HG02970 (cell line): ENCODE results near the gene STXBP6.
"Not testable (repeated sequence)": the region's sequence is repeated elsewhere in the genome, so short reads cannot be mapped to it uniquely, and the experiment has no call there.

Experiments
- ATAC-seq: cut with Tn5 transposase; IDR thresholded peaks from one replicate; pipeline ENCODE4 v1.9.1; 2021; ENCODE audit warnings: mild to moderate bottlenecking, moderate library complexity, moderate number of reproducible peaks; ENCODE audit not compliant: unreplicated experiment, low FRiP score

Gene STXBP6

DNA sequence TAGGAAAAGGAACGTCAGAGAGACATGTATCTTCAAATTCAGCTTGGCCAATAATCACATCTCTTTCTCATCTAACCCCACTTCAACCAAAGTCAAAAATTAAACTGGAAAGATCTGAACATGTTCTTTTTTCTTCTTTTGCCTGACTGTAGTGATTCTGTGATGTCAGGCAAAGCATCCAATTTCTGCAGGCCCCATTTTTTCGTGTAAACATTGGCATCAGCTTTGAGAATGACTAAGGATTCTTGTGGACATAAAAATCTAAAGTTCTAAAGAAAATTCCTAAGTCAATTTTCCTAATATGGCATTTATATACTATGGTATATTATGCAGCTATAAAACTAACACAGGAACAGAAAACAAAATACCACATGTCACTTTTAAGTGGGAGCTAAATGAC, 89.1 kb downstream of the STXBP6 start:
- ATAC-seq: no peak

DNA sequence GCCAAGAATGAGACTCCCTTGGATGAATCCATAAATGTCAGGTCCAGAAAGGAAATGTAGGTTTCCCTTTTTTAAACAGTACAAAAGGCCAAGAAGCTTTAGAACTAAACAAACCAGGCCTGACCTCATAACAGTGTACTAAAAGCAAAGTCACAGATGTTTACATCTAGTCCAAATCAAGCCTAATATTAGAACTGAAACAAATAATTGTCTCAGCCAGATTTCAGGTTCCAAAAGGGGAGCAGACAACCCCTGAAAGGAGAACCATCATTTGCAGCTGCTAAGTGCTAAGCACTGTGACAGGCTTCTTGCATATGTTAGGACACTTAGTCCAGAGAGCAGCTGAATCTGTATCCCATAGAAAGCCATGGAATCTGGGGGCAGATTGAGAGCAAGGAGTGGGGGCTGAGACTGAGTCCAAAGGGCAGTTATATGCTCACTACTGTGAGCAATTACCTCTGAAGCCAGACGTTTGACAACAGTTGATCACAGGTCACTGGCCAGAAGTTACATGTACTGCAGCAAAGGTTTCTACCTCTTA, 90.1 kb downstream of the STXBP6 start:
- ATAC-seq: peak; percentile 46

DNA sequence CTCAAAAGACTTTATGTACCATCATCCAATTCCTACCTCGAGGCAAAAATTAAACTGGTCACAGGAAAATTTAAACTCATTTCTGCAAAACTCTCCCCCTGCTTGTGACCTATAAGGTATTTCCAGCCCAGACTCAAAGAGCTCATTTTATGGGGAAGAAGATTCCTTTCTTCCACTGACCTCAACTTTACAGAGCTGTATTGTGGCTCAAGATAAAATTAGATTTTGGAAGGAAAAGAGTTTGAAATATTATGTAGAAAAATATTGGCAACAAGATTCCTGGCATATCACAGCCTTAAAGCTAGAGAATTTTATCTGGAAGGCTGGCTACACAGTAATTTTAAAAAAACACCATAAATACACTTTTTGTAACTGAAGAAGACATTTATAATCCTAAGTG, 91.7 kb downstream of the STXBP6 start:
- ATAC-seq: no peak

DNA sequence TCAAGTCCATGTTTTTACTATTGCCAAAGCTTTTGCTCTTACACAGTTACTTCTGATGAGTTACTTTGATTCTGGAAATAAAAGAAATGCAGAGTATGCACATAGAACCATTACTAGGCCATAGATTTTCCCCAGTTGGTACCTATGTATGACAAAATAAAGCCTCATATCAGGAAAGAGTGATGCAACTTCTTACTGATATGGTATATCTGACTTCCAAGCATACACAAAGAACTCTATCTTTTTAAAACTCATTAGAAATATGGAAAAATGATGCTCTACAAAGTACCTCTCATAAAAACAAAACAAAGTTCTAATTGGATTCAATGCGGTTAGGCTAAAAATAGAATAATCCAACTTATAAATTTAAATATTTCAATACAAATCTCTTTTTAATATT, 92.1 kb downstream of the STXBP6 start:
- ATAC-seq: no peak

DNA sequence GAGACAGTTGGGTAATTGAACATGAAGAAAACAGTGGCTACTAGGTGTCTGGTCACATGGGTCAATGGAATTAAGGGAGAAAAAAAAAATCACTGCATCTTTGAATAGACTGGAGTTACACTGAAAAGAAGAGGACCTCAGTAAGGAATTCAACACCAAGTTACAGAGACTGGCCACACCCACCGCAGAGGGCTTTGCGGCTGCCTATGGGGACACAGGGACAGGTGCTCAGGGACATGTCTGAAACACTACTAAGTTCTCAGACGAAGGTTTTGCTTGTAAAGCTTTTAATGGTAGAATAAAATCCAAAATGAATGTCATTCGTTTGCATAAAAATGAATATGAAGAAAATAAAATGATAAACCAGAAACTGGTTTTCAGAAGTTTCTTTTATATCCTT, 93.8 kb downstream of the STXBP6 start:
- no peak for ATAC-seq

DNA sequence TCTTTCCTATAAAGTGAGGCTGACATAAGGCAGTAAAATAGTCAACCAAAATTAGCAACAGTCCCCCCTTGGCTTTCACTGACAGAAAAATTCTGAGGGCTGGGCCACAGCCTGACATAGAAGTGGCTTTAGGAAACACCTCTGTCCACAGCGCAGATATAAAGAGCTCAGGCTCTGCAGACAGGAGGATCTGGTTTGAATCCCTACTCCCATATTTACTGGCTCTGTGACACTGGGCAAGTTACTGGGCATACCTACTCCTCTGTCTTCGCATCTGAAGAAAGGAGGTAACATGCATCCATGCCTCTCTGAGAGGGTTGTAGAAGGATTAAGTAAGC, 95.3 kb downstream of the STXBP6 start:
- no peak for ATAC-seq

DNA sequence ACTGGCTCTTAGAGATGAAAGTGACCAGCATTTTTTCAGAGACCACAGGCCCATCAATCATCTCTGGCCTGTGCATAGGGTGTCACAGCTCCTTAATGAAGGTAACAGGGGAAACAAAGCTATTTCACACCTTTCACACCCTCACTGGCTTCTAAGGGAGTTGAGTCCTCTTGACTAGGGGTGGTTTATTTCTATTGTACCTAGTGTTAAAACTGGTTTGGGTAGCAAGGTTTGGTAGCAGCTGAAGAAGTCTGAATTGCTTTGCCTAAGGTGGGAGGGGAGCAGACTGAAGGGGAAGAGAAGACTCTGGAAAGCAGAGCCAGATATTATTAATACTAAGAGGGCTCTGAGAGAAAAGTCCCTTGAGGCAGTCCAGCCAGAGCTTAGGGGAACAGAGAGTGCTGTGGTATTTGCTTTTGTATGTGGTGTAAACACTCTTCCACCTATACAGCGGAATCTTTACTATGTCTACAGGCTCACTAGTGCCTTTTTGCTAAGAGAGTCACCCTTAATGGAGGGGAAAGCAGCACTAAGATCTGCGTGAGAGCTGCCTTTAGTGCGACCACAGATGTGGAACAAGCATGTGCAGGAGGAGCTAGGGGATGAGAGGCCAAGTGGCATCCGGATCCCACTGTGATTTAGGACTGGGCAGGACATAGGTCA, 95.8 kb downstream of the STXBP6 start:
- ATAC-seq: no peak

DNA sequence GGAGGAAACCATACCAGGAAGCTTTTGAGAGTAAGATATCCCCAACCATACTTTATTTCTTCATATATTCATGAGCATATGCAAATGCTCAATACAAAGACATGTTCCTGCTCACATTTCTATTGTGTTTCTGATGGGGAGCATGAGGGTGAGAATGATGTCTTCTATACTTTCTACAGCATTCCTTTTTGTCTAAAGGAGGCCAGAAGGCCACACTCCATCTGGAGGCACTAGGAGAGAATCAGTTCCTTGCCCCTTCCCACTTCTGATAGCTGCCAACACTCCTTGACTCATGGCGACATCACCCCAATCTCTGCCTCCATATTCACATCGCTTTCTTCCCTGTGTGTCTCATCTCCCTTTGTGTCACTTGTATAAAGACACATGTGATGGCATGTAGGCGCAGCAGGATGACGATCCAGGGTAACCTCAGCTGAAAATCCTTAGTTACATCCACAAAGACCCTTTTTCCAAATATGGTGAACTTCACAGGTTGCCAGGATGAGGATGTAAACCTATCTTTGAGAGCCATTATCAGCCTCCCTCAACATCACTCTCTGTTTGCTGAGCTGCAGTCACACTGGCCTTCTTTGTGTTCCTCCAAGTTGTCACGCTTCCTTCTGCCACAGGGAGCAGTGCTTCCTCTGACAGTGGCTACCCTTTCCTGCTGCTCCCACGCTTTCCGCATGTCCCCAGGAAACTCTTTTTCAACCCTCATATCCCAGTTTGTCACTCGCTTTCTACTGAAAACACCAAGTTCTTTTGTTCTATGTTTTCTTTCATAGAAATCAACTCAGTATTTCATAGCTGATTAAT, 96.9 kb downstream of the STXBP6 start:
- ATAC-seq: no peak

DNA sequence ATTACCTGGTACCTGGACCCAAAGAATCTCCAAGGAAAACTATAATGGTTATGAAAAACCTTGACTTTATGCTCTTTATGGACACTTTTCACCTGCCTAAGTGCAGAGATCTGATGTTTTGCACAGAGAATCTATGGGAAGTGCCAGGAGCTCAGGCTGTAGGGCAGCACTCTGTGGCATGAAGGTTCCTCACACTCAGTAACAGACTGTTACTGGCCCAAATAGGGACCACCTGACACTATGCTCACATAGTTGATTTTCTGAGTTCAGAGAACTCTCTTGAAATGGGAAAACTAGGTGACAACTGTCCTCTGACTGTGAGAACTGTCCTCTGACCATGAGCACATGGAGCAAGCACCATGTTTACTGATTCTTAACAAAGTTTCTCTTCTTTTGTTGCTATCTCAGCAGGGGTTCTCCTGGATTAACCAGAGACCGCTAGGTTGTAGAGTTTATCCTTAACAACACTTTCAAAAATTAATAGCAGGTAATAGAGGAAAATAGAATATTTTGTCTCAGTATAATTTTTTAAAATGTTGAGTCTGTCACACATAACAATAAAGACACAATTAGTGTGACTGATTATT, 101.6 kb downstream of the STXBP6 start:
- ATAC-seq: no peak

DNA sequence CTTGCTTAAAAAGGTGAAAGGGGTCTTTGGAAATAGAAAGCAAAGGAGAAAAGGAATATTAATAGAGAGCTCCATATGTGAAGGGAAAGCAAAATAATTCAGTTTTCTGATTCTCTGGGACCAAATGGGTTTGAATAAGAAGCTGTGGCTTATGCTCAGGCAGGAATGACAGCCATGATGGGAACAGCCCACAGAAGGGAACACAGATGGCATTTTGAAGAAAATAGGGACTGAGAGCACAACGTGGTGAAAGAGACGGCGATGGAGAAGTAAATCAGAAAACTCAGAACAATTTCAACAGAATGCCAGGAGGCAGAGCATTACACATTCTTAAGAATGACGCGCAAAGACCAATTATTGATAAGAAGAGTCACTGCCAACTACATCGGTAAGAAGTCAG, 102.8 kb downstream of the STXBP6 start:
- no peak for ATAC-seq

DNA sequence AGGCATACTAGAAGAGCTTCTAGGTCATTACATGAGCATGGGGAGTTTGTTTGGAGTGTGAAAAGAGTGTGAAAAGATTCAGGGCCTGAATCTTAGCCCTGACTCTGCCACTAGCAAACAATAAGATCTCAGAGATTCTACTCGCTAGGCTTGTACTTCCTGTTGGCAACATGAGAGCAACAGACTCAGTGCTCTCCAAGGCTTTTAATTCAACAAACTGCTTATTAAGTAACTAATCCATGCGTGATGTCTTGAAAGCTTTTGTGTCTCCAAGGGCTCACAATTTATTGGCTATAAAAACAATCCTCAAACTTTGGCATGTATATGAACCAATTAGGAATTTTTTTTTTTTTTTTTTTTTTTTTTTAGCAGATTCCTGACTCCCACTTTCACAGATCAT, 105.1 kb downstream of the STXBP6 start:
- ATAC-seq: no peak

DNA sequence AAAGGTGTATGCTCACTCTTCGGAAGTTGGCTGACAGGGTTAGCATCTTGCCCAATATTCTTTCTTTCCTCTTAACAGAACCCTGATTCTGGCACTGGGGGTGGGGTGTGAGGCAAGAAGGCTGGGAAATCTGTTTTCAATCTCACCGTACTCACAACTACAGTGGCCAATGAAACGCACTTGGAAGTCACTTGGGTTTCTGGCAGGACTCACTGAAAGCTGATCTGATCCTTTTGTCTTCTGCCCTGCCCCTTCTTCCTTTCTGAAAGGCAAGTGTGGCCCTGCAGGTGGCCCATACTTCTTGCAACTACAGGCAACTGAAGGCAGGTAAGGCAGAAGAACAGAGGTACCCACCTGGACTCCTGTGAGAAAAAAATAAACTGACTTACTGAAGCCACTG, 106.9 kb downstream of the STXBP6 start:
- no peak for ATAC-seq

DNA sequence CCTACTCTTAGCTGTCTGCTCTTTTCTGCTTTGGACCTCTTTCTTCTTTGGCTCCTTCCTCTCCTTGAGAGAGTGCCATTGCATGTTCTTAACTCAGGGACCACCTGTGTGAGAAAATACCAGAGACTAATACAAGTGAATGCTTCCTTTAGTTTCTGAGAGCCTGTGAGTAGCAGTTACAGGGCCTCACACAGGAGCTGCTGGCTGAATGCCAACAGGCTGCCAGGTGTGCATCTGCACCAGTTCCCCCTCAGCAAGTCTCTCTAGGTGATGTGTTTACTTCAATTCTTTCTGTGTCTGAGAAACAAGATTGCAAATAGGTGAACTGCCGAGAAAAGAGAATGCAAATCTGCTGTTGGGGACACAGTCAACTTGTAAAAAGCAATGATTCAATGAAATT, 108.2 kb downstream of the STXBP6 start:
- peak; percentile 52 for ATAC-seq

DNA sequence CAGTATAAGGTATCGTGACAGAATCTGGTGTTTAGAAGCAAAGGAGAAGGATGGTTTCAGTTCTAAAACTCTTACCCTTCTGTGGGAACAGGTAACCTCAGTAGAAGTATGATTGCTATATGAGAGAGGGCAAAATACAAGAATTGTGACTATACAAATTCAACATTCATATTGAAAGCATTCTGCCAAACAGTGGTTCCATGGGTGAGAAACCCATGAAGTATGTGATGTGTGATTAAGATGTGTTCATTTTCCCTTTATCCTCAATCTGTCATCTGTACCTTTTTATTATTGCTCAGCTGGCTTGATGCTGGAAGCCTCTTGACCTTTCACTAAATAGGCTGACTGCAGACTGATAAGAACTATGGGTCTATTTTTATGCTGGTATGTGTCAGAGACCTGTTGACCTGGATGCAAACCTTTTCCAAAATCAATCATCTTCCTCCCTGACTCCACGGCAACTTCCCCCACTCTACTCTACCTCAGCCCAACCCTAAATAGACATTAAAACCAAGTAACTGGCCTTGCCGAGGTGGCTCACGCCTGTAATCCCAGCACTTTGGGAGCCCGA, 109.6 kb downstream of the STXBP6 start:
- ATAC-seq: no peak

DNA sequence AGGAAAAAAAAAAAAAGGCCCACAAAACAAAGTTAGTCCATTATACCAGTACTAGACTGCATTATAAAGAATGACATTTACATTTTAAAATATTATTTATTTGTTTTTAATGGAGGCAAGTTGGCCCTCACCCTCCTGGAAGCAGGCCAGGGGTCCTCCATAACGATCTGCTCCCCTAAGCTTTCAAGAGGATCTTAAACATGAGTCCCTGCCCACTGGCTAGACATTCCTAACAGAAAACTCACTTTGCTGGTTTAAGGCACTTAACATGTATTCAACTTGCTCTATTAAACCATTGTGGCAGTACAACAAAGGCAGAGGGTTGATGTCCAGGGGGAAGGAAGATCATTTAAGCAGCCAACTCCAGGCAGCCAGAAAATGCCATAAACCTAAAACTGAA, 111.4 kb downstream of the STXBP6 start:
- ATAC-seq: no peak

DNA sequence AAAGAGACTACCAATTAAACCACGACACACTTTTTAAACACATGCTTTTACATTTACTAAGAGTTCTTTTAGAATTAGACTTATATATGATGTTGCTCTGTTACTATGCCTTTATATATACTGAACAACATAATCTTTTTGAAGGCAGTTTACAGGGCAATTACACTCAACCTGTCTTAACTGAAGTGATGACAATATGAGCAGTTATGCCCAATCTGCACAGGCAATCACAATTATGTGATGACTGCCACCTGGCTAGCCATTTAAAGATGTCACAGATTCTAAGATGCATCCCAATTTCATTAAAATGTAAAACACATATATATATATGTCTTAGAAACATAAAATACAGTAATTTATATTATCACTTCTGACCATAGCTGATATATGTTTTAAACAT, 112.6 kb downstream of the STXBP6 start:
- no peak for ATAC-seq

DNA sequence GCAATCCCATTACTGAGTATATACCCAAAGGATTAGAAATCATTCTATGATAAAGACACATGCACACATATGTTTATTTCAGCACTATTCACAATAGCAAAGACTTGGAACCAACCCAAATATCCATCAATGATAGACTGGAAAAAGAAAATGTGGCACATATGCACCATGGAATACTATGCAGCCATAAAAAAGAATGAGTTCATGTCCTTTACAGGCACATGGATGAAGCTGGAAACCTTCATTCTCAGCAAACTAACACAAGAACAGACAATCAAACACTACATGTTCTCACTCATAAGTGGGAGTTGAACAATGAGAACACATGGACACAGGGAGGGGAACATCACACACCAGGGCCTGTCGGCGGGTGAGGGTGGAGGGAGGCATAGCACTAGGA, 113.2 kb downstream of the STXBP6 start:
- ATAC-seq: not testable (repeated sequence)

DNA sequence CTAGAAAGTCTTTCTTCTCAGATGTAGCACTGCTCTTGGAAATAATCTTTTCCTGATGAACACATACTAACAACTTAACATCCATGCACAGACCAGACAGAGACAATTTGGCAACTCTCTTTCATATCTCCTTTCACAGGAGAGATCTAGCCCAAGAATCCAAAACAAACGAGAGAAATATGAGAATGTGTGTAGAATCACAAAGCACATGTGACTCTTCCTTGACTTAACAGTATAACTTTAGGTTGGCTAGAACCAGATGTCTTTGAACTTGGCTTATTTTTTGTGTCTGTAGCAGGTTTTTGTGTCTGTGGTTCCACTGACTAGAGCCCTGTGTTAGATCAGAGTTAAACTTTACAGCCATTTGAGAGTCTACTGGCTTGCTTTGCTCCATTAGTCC, 114.2 kb downstream of the STXBP6 start:
- no peak for ATAC-seq

DNA sequence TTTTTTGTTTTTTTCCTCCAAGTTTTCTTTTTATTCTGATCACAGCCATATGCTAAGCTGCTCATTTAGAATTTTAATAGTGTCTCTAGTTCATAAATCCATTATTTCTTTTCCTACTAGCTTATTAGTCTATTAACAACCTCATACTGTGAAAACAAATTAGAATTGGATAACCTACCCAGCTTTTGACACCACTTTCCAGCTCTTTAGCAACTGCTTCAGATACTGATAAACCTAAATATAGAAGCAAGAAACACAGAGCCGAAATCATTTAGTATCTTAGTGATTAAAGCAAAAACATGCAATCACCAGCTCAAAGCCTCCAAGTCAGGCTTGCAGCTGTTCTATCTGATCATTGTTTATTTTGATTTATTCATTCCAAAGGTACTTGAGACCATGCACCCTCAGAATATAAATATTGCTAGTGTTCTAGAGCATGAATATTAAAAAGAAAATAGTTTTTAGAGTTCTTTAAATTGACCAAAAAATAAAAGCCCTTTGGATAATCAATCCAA, 121.5 kb downstream of the STXBP6 start:
- no peak for ATAC-seq

DNA sequence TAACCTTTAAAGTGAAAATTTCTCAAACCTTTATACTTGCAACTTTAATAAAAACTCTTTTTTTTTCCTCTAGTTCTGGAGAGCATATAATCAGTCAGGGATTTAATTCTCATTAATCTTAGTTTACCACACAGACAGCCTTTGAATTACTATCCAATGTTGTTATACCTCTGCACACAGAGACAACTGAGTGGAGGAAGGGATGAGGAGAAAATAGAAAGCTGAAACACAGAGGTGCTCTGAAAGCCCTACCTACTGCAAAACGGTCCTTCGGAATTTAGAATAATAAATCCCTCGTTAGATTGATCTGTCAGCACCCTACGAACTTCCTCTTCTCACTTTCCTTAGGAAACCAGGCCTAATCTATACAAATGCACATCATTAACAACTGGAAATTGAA, 122.1 kb downstream of the STXBP6 start:
- no peak for ATAC-seq

DNA sequence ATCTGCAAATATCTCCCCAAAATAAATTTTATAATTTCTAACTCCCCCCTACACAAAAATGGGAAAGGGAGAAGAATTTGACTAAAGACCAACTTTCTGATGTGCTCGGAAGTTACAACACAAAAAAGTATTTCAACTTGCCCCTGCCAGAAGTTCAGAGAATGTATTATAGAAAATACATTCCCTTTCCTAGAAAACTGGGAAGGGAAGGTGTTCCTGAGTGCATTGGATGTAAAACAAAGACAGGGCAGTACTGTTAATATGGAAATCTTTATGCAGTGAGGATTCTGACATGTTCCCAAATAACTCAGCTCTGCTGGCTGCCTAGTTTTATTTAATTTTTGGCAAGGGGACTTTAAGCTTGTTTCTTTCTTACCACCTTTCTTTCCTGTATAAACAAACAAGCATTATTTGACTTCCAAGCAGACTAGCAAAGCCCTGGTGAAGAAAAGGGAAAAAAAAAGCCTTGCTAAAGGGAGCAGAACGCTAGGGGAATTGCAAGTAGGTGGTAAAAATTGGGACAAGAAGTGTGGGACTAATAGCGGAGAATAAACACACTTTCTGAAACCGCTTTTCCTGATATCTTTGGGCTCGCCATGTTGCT, 124.1 kb downstream of the STXBP6 start:
- ATAC-seq: no peak
